Activated naive CD4-positive, alpha-beta T cell treated with anti-CD3 and anti-CD28 coated beads, Interleukin-2, amount 10 ng/mL, durations not matched to agents 7 days and 5 days (primary cell): Measurements from ENCODE around the gene TMEM203.

Experiments used
- CTCF ChIA-PET: fragments of 350-600 bp; sonication (Branson Sonifier 250); formaldehyde crosslinking; loops from one replicate; lab custom pipeline; 2021; ENCODE audit warnings: antibody characterized with exemption; lab: Charles Lee
- DNase-seq: peaks from one replicate; pipeline ENCODE4 v3.0.0-alpha.2; 2020
- H3K27ac Mint-ChIP-seq: one replicate; pipeline ENCODE4 v1.8.0; 2021; ENCODE audit warnings: mild to moderate bottlenecking, moderate library complexity, mixed read lengths
- H3K27me3 Mint-ChIP-seq: one replicate; pipeline ENCODE4 v1.8.0; 2021; ENCODE audit warnings: mild to moderate bottlenecking, mixed read lengths
- H3K36me3 Mint-ChIP-seq: one replicate; pipeline ENCODE4 v1.8.0; 2021; ENCODE audit warnings: mixed read lengths
- H3K4me1 Mint-ChIP-seq: one replicate; pipeline ENCODE4 v1.8.0; 2021; ENCODE audit warnings: mixed read lengths
- H3K4me3 Mint-ChIP-seq: one replicate; pipeline ENCODE4 v1.8.0; 2021; ENCODE audit warnings: mild to moderate bottlenecking, moderate library complexity, mixed read lengths
- H3K9me3 Mint-ChIP-seq: one replicate; pipeline ENCODE4 v1.8.0; 2021; ENCODE audit warnings: mixed read lengths

TMEM203 gene

GRCh38 chr9:137175345-137175961, 30.0 kb downstream of the TMEM203 start:
- peak; percentile 52 for DNase-seq
- peaks cover 2% of the 10 kb centered on the region for H3K4me1 Mint-ChIP-seq
- H3K9me3 Mint-ChIP-seq, result no peaks in the 10 kb centered on the region
- H3K36me3 Mint-ChIP-seq, result peaks cover 6% of the 10 kb centered on the region
- no peak overlapping the region for H3K27ac Mint-ChIP-seq
- H3K4me3 Mint-ChIP-seq, result no peak overlapping the region
- peaks cover 58% of the 10 kb centered on the region for H3K27me3 Mint-ChIP-seq
- CTCF ChIA-PET, result interaction anchor here (1.5 to 2.7 kb wide), 4 partner anchors 12 to 61 kb away, joined by 4 to 8 read pairs (median 6); partner anchors contain the start of gene RNF224

- no peak overlapping the region for H3K4me3 Mint-ChIP-seq
- CTCF ChIA-PET, result interaction anchor here (1.5 to 2.7 kb wide), 2 partner anchors 12 to 52 kb away, joined by 4 to 8 read pairs; partner anchors contain the start of gene RNF224
Measured at GRCh38 chr9:137174722-137175293, 30.6 kb downstream of the TMEM203 start.

GRCh38 chr9:137173796-137174664, 31.4 kb downstream of the TMEM203 start:
- CTCF ChIA-PET, result interaction anchor here (0.8 to 1.5 kb wide), 2 partner anchors 53 to 144 kb away, joined by 3 to 4 read pairs; partner anchors contain the start of gene RNF224
- no peak overlapping the region for H3K27ac Mint-ChIP-seq
- no peak for DNase-seq
- H3K9me3 Mint-ChIP-seq, result no peaks in the 10 kb centered on the region
- H3K4me1 Mint-ChIP-seq, result peaks cover 2% of the 10 kb centered on the region
- no peak overlapping the region for H3K4me3 Mint-ChIP-seq
- peaks cover 71% of the 10 kb centered on the region for H3K27me3 Mint-ChIP-seq
- no peaks in the 10 kb centered on the region for H3K36me3 Mint-ChIP-seq

More at GRCh38 chr9:137174722-137175293, 30.6 kb downstream of the TMEM203 start:
- H3K27me3 Mint-ChIP-seq, result peaks cover 65% of the 10 kb centered on the region
- no peaks in the 10 kb centered on the region for H3K9me3 Mint-ChIP-seq
- no peak for DNase-seq
- H3K27ac Mint-ChIP-seq, result no peak overlapping the region
- peaks cover 2% of the 10 kb centered on the region for H3K4me1 Mint-ChIP-seq
- H3K36me3 Mint-ChIP-seq, result peaks cover 2% of the 10 kb centered on the region

DNA sequence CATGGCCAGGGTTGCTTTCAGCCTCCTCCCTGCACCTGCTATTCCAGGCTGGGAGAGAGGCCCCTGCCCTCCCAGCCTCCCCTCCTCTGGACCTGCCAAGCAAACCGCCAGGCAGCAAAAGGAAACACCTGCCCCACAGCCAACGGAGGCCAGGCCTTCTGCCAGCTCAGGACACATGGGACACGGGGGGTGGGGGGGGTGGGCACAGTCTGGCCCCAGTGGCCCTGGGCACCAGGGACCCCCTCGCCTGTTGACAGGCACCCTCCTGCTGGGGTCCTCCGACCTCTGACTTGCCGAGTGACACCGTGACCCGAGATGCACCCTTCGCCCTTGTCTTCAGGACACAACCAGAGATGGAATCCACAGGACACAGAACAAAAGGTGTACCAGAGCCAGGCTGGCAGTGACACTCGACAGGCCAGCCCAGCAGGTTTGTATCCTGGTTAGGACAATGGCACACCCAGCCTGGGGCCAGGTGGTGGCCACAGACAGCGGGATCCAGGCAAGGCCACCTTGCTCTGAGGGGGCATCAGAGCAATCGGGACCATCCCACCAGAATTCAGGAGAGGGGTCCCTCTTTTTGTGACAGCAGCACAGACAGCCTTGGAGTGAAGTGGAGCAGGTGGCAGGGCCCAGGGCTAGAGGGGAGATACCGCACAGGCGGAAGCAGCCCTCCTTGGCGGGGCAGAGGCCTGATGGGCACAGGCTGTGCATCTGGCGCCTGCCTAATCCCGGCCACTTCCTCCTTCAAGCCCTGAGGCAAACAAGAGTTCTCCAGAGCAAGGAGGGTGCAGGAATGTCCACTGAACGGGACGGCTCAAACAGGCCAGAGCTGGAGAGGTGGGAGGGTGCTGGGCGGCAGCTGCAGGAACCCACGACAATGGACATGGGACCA, 32.3 kb downstream of the TMEM203 start:
- no peak overlapping the region for H3K27ac Mint-ChIP-seq
- CTCF ChIA-PET, result interaction anchor here (0.8 kb wide), 1 partner anchor 143 kb away, joined by 3 read pairs; no protein-coding TSS in a partner anchor

DNA sequence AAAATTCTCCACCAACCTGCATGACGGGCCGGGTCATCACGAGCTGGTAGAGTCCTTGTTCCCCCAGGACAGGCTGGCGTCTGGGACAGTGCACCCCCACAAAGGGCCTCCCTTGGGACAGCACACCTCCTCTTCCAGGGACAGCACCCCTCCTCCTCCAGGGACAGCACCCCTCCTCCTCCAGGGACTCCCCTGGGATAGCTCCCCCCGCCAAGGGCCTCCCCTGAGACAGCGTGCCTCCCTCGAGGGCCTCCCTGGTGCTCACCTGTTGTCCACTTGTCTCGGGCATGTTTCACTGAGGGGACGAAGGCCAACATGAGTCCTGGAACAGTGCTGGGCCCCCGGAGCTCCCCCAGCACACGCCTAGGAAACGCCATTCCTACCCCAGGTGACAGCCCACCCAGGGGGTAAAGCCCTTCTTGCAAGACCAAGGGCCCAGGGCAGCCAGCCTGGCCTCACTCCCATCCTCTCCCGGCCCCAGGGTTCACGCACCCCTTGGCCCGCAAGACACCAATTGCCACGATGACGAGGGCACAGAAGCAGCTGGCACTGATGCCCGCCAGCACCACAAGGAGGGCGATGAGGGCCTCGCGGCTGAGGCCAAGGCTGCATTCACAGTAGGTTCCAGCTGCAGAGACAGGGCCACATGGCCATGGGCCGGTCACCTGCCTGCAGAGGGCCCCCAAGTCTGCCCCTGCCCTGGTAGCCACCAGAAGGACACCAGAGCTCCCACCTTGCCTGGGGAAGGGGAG, 34.1 kb downstream of the TMEM203 start:
- no peaks in the 10 kb centered on the region for H3K36me3 Mint-ChIP-seq
- peaks cover 98% of the 10 kb centered on the region for H3K27me3 Mint-ChIP-seq
- no peak for DNase-seq
- H3K27ac Mint-ChIP-seq, result no peak overlapping the region
- peaks cover 4% of the 10 kb centered on the region for H3K4me1 Mint-ChIP-seq
- no peak overlapping the region for H3K4me3 Mint-ChIP-seq
- CTCF ChIA-PET, result interaction anchor here (1.0 kb wide), 1 partner anchor 125 kb away, joined by 3 read pairs; no protein-coding TSS in a partner anchor
- no peaks in the 10 kb centered on the region for H3K9me3 Mint-ChIP-seq

More for the DNA sequence above, 32.3 kb downstream of the TMEM203 start:
- Mint-ChIP-seq H3K9me3 (no peaks in the 10 kb centered on the region), H3K36me3 (no peaks in the 10 kb centered on the region), H3K4me3 (no peak overlapping the region), H3K4me1 (peaks cover 4% of the 10 kb centered on the region), H3K27me3 (peaks cover 80% of the 10 kb centered on the region)
- DNase-seq, result no peak

DNA sequence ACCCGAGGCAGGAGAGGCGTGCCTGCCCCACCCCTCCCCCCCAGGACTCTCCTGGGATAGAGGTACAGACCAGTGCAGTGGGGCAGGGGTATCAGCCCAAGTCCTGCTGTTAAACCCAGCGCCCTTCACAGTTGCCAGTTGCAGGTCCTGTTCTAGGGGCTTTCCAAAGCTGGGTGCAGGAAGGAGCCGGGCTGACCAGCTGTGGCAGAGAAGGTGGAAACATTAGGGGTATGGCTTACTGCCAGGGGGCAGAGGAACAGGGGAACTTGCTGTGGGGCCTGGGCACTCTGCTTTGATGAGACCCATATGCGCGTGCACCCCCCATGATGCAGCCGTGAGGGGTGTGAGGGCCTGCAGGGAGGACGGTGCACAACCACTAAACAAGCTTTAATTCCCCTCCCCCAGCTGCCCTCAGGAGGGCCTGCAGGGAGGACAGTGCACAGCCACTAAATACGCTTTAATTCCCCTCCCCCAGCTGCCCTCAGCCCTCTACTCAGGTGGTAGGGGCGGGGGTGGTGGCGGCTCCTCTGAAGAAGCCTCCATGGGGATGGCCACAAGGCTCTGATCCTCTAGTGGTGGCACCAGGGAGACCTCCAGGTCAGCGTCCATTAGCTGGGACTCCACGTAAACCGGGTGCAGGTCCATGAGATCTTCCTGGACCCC, 34.8 kb downstream of the TMEM203 start:
- Mint-ChIP-seq H3K27me3 (peaks cover 98% of the 10 kb centered on the region), H3K36me3 (no peaks in the 10 kb centered on the region), H3K27ac (no peak overlapping the region), H3K4me1 (peaks cover 4% of the 10 kb centered on the region), H3K4me3 (no peak overlapping the region), H3K9me3 (no peaks in the 10 kb centered on the region)
- CTCF ChIA-PET, result interaction anchor here (1.0 kb wide), 1 partner anchor 124 kb away, joined by 3 read pairs; no protein-coding TSS in a partner anchor
- DNase-seq, result no peak

- H3K4me3 Mint-ChIP-seq, result peak within 1 kb of the TSS; percentile 60
- peaks cover 98% of the 10 kb centered on the region for H3K27me3 Mint-ChIP-seq
- CTCF ChIA-PET, result interaction anchor here (1.0 to 1.2 kb wide), 2 partner anchors 12 to 123 kb away, joined by 3 read pairs; no protein-coding TSS in a partner anchor
- peaks cover 4% of the 10 kb centered on the region for H3K4me1 Mint-ChIP-seq
- H3K9me3 Mint-ChIP-seq, result no peaks in the 10 kb centered on the region
- no peak within 1 kb of the TSS for H3K27ac Mint-ChIP-seq
- no peak for DNase-seq
- no peaks in the 10 kb centered on the region for H3K36me3 Mint-ChIP-seq
Measured at GRCh38 chr9:137169896-137170358, 35.5 kb downstream of the TMEM203 start, which contains the start of gene LRRC26. Gene LRRC26 (minus strand): TSS chr9:137170051. CDS start chr9:137169943, 108 bp downstream.

GRCh38 chr9:137168904-137169856, 36.3 kb downstream of the TMEM203 start:
- CTCF ChIA-PET, result interaction anchor here (1.2 kb wide), 1 partner anchor 11 kb away, joined by 3 read pairs; no protein-coding TSS in a partner anchor
- no peaks in the 10 kb centered on the region for H3K36me3 Mint-ChIP-seq
- H3K9me3 Mint-ChIP-seq, result no peaks in the 10 kb centered on the region
- H3K4me3 Mint-ChIP-seq, result peak overlapping the region; percentile 60
- no peak overlapping the region for H3K27ac Mint-ChIP-seq
- DNase-seq, result peak; percentile 30
- peaks cover 98% of the 10 kb centered on the region for H3K27me3 Mint-ChIP-seq
- H3K4me1 Mint-ChIP-seq, result peaks cover 4% of the 10 kb centered on the region

GRCh38 chr9:137168573-137168903, 36.9 kb downstream of the TMEM203 start:
- H3K4me3 Mint-ChIP-seq, result no peak overlapping the region
- H3K27me3 Mint-ChIP-seq, result peaks cover 96% of the 10 kb centered on the region
- peaks cover 4% of the 10 kb centered on the region for H3K4me1 Mint-ChIP-seq
- H3K27ac Mint-ChIP-seq, result no peak overlapping the region
- H3K9me3 Mint-ChIP-seq, result no peaks in the 10 kb centered on the region
- CTCF ChIA-PET, result interaction anchor here (1.2 kb wide), 1 partner anchor 11 kb away, joined by 3 read pairs; no protein-coding TSS in a partner anchor
- no peak for DNase-seq
- no peaks in the 10 kb centered on the region for H3K36me3 Mint-ChIP-seq

DNA sequence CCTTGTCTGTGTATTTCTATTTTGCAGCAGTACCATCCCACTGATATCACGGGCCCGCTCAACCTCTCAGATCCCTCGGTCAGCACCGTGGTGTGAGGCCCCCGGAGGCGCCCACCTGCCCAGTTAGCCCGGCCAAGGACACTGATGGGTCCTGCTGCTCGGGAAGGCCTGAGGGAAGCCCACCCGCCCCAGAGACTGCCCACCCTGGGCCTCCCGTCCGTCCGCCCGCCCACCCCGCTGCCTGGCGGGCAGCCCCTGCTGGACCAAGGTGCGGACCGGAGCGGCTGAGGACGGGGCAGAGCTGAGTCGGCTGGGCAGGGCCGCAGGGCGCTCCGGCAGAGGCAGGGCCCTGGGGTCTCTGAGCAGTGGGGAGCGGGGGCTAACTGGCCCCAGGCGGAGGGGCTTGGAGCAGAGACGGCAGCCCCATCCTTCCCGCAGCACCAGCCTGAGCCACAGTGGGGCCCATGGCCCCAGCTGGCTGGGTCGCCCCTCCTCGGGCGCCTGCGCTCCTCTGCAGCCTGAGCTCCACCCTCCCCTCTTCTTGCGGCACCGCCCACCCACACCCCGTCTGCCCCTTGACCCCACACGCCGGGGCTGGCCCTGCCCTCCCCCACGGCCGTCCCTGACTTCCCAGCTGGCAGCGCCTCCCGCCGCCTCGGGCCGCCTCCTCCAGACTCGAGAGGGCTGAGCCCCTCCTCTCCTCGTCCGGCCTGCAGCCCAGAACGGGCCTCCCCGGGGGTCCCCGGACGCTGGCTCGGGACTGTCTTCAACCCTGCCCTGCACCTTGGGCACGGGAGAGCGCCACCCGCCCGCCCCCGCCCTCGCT, 37.5 kb downstream of the TMEM203 start:
- CTCF ChIA-PET, result no interaction called here
- DNase-seq, result no peak
- no peak overlapping the region for H3K4me3 Mint-ChIP-seq
- peaks cover 96% of the 10 kb centered on the region for H3K27me3 Mint-ChIP-seq
- no peak overlapping the region for H3K27ac Mint-ChIP-seq
- peaks cover 2% of the 10 kb centered on the region for H3K4me1 Mint-ChIP-seq
- no peaks in the 10 kb centered on the region for H3K36me3 Mint-ChIP-seq
- H3K9me3 Mint-ChIP-seq, result no peaks in the 10 kb centered on the region

GRCh38 chr9:137167277-137167746, 38.1 kb downstream of the TMEM203 start:
- H3K27ac Mint-ChIP-seq, result no peak overlapping the region
- CTCF ChIA-PET, result no interaction called here
- H3K36me3 Mint-ChIP-seq, result no peaks in the 10 kb centered on the region
- no peaks in the 10 kb centered on the region for H3K9me3 Mint-ChIP-seq
- DNase-seq, result no peak
- H3K4me3 Mint-ChIP-seq, result no peak overlapping the region
- H3K4me1 Mint-ChIP-seq, result peaks cover 2% of the 10 kb centered on the region
- H3K27me3 Mint-ChIP-seq, result peaks cover 96% of the 10 kb centered on the region
